ENCODE data around the gene FER1L5. TPM values are rescaled to one million over a fixed set of nuclear protein-coding genes. Genes with fewer than 3 reads are reported as not detected.

Gene FER1L5
- total RNA-seq, 2 donors from 2014 or later = 0.78 to 3.6 TPM

GRCh38 chr2:96599941-96600340 lies 42.6 kb upstream of the FER1L5 start:
- H3K9me3 ChIP-seq = no peaks in the 10 kb centered on the region
- DNase-seq (no peak), ATAC-seq (no peak)
- 77 to 88% methylated on average over 2 of the region's 2 CpGs for WGBS, 2 donors
- no peak overlapping the region for H3K27ac ChIP-seq
- no peaks in the 10 kb centered on the region for H3K27me3 ChIP-seq
- no peak overlapping the region for H3K4me3 ChIP-seq
- peaks cover 0 to 9% of the 10 kb centered on the region in 2 donors for H3K36me3 ChIP-seq (replicated peaks in 1 of 2; ENCODE audit: insufficient read depth in 1 of 2, low read depth in 2 of 2)
- peaks cover 34% of the 10 kb centered on the region for H3K4me1 ChIP-seq
- TF ChIP-seq CTCF (IDR thresholded peaks at IDR 0.05) = no peak
- no peak for TF ChIP-seq POLR2A (IDR thresholded peaks at IDR 0.05)
- intact Hi-C loops (cut with DNase I) = no loop called here

GRCh38 chr2:96601382-96602292 lies 40.9 kb upstream of the FER1L5 start:
- TF ChIP-seq CTCF (IDR thresholded peaks at IDR 0.05) = no peak
- no peak for TF ChIP-seq POLR2A (IDR thresholded peaks at IDR 0.05)
- Histone ChIP-seq H3K27me3 (no peaks in the 10 kb centered on the region), H3K36me3 (replicated peaks in 1 of 2; ENCODE audit: insufficient read depth in 1 of 2, low read depth in 2 of 2) (peaks cover 0 to 3% of the 10 kb centered on the region in 2 donors), H3K4me3 (no peak overlapping the region), H3K27ac (peak overlapping the region; percentile 46 to 80 (median 70)), H3K4me1 (peaks cover 50% of the 10 kb centered on the region), H3K9me3 (no peaks in the 10 kb centered on the region)
- DNase-seq = peak; percentile 51 to 85 (median 80)
- WGBS, 2 donors = 48 to 49% methylated on average over 8 of the region's 8 CpGs
- intact Hi-C loops (cut with DNase I) = no loop called here
- peak; percentile 71 for ATAC-seq

GRCh38 chr2:96602330-96602823 lies 40.2 kb upstream of the FER1L5 start:
- 35 to 50% methylated on average over 2 of the region's 2 CpGs for WGBS, 2 donors
- Histone ChIP-seq H3K9me3 (no peaks in the 10 kb centered on the region), H3K4me3 (no peak overlapping the region), H3K27me3 (no peaks in the 10 kb centered on the region), H3K27ac (peak overlapping the region; percentile 46 to 80 (median 70)), H3K4me1 (peaks cover 57% of the 10 kb centered on the region), H3K36me3 (replicated peaks in 1 of 2; ENCODE audit: insufficient read depth in 1 of 2, low read depth in 2 of 2) (peaks cover 0 to 2% of the 10 kb centered on the region in 2 donors)
- TF ChIP-seq CTCF (IDR thresholded peaks at IDR 0.05) (peak in 6 of 7 experiments; percentile 34 to 86 (median 73)), POLR2A (IDR thresholded peaks at IDR 0.05) (no peak)
- ATAC-seq (peak; percentile 89), DNase-seq (peak; percentile 77 to 87 (median 84))
- intact Hi-C loops (cut with DNase I) = no loop called here

- Histone ChIP-seq H3K9me3 (no peaks in the 10 kb centered on the region), H3K4me3 (no peak overlapping the region), H3K27ac (peak overlapping the region in 2 of 4 donors; percentile 33 to 41), H3K36me3 (replicated peaks in 1 of 2; ENCODE audit: insufficient read depth in 1 of 2, low read depth in 2 of 2) (peaks cover 6 to 11% of the 10 kb centered on the region in 2 donors), H3K27me3 (no peaks in the 10 kb centered on the region), H3K4me1 (peaks cover 62% of the 10 kb centered on the region)
- peak in 1 of 4 donors; percentile 36 for DNase-seq
- peak in 3 of 7 experiments; percentile 18 to 41 (median 22) for TF ChIP-seq CTCF (IDR thresholded peaks at IDR 0.05)
- no peak for TF ChIP-seq POLR2A (IDR thresholded peaks at IDR 0.05)
- no peak for ATAC-seq
- intact Hi-C loops (cut with DNase I) = no loop called here
- WGBS, 2 donors = 84 to 88% methylated on average over 2 of the region's 2 CpGs
Observed at GRCh38 chr2:96604104-96604503, 38.5 kb upstream of the FER1L5 start.

Measured in body of pancreas (tissue), 4 donors.